Loucy (cell line): ENCODE results near the gene M1AP.

Experiments used
- EZH2phosphoT487 ChIP-seq: fragments of 200-600 bp; IDR thresholded peaks from 2 replicates; pipeline ENCODE4 v1.6.1; 2018; ENCODE audit warnings: antibody characterized with exemption, mild to moderate bottlenecking, moderate library complexity, borderline replicate concordance
- TF ChIP-seq, protein P1 (sequence below): fragments of 200-600 bp; sonication (generic); conservative IDR thresholded peaks from 2 replicates; pipeline ENCODE4 v1.5.1; 2014; ENCODE audit warnings: mild to moderate bottlenecking, antibody characterized with exemption, low read length

DNA sequence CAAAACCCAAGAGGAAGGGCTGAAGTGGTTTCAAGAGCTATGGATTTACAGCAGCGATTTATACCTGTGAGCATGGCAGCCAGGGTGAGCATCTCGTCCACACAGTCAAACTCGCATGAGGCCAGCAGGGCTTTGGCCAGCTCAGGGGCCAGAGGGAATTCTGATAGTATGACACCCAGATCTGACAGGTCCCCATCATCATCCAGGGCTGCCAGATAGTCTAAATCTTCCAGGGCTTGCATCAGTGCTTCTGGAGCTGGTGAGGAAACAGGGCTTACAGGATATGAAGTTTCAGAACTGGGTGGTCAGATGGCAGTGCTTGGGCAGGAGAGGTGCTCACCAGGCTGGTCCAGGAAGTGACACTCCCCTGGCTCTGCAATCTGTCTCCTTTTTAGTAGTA is 125.6 kb downstream of the M1AP start:
- TF ChIP-seq, protein P1, sequence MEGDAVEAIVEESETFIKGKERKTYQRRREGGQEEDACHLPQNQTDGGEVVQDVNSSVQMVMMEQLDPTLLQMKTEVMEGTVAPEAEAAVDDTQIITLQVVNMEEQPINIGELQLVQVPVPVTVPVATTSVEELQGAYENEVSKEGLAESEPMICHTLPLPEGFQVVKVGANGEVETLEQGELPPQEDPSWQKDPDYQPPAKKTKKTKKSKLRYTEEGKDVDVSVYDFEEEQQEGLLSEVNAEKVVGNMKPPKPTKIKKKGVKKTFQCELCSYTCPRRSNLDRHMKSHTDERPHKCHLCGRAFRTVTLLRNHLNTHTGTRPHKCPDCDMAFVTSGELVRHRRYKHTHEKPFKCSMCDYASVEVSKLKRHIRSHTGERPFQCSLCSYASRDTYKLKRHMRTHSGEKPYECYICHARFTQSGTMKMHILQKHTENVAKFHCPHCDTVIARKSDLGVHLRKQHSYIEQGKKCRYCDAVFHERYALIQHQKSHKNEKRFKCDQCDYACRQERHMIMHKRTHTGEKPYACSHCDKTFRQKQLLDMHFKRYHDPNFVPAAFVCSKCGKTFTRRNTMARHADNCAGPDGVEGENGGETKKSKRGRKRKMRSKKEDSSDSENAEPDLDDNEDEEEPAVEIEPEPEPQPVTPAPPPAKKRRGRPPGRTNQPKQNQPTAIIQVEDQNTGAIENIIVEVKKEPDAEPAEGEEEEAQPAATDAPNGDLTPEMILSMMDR = no peak
- TF ChIP-seq EZH2phosphoT487 = no peak
